ENCODE results near the gene DNM3. TPM values are rescaled to one million over a fixed set of nuclear protein-coding genes. Genes with fewer than 3 reads are reported as not detected.
"Not testable (repeated sequence)": the region's sequence is repeated elsewhere in the genome, so short reads cannot be mapped to it uniquely, and the experiment has no call there.

The DNM3 gene
- total RNA-seq, 1 experiment from 2014 or later = 1.7 TPM

GRCh38 chr1:172420385-172420784, 579.1 kb downstream of the DNM3 start, which contains the start of gene C1orf105:
C1orf105 (plus strand) TSS chr1:172420685; CDS start chr1:172420886, 201 bp downstream.
- DNase-seq (ENCODE audit: low read depth) = no peak

GRCh38 chr1:172421974-172422604, 580.8 kb downstream of the DNM3 start:
- no peak for DNase-seq (ENCODE audit: low read depth)

- DNase-seq (ENCODE audit: low read depth) = no peak
Observed at GRCh38 chr1:172423336-172423735, 582.0 kb downstream of the DNM3 start.

- DNase-seq (ENCODE audit: low read depth) = no peak
Observed at GRCh38 chr1:172425339-172425738, 584.0 kb downstream of the DNM3 start.

GRCh38 chr1:172427191-172427590, 585.9 kb downstream of the DNM3 start:
- DNase-seq (ENCODE audit: low read depth) = no peak

- peak; percentile 69 for DNase-seq (ENCODE audit: low read depth)
Observed at GRCh38 chr1:172429331-172430127, 588.2 kb downstream of the DNM3 start.

- no peak for DNase-seq (ENCODE audit: low read depth)
Observed at GRCh38 chr1:172430128-172430454, 588.8 kb downstream of the DNM3 start.

- no peak for DNase-seq (ENCODE audit: low read depth)
Observed at GRCh38 chr1:172431204-172431603, 589.9 kb downstream of the DNM3 start.

GRCh38 chr1:172431721-172432192, 590.5 kb downstream of the DNM3 start:
- no peak for DNase-seq (ENCODE audit: low read depth)

GRCh38 chr1:172437183-172437582, 595.9 kb downstream of the DNM3 start:
- DNase-seq (ENCODE audit: low read depth) = not testable (repeated sequence)

- DNase-seq (ENCODE audit: low read depth) = no peak
Observed at GRCh38 chr1:172442404-172442803, 601.1 kb downstream of the DNM3 start.

- DNase-seq (ENCODE audit: low read depth) = no peak
Observed at GRCh38 chr1:172442843-172443565, 601.7 kb downstream of the DNM3 start.

GRCh38 chr1:172443666-172444453, 602.6 kb downstream of the DNM3 start, which contains the start of gene PIGC:
PIGC (minus strand) TSS chr1:172444069; CDS start chr1:172442622, 1,447 bp downstream.
- peak; percentile 83 for DNase-seq (ENCODE audit: low read depth)

- no peak for DNase-seq (ENCODE audit: low read depth)
Observed at GRCh38 chr1:172446547-172446946, 605.2 kb downstream of the DNM3 start.

- DNase-seq (ENCODE audit: low read depth) = no peak
Observed at GRCh38 chr1:172447641-172448040, 606.3 kb downstream of the DNM3 start.

GRCh38 chr1:172448995-172449584, 607.8 kb downstream of the DNM3 start:
- no peak for DNase-seq (ENCODE audit: low read depth)

- peak; percentile 69 for DNase-seq (ENCODE audit: low read depth)
Observed at GRCh38 chr1:172449585-172450523, 608.6 kb downstream of the DNM3 start.

- DNase-seq (ENCODE audit: low read depth) = no peak
Observed at GRCh38 chr1:172450524-172450885, 609.2 kb downstream of the DNM3 start.

GRCh38 chr1:172451002-172451443, 609.7 kb downstream of the DNM3 start:
- peak; percentile 62 for DNase-seq (ENCODE audit: low read depth)
